Smooth muscle cell (in vitro differentiated cells): ENCODE measurements around the gene GCNT4. TPM values are rescaled to one million over a fixed set of nuclear protein-coding genes. Genes with fewer than 3 reads are reported as not detected.

Experiments used
- DNase-seq: peaks from one replicate; lab custom pipeline; 2025; ENCODE audit not compliant: unreplicated experiment; lab: John Stamatoyannopoulos, UW
- H2AFZ ChIP-seq: fragments of 200-600 bp; sonication (generic); 2 replicates; pipeline ENCODE4 v1.6.0; 2016; ENCODE audit warnings: antibody characterized with exemption, low read depth, mild to moderate bottlenecking
- H3F3A ChIP-seq: fragments of 200-600 bp; sonication (generic); 2 replicates; pipeline ENCODE4 v1.6.0; 2017; ENCODE audit warnings: antibody characterized with exemption, low read depth
- H3K27ac ChIP-seq: fragments of 200-600 bp; sonication (generic); 2 replicates; pipeline ENCODE4 v1.5.1; 2016; ENCODE audit warnings: low read depth, mild to moderate bottlenecking
- H3K27me3 ChIP-seq: fragments of 200-600 bp; sonication (generic); 2 replicates; pipeline ENCODE4 v1.6.1; 2016; ENCODE audit warnings: low read depth, mild to moderate bottlenecking
- H3K36me3 ChIP-seq: fragments of 200-600 bp; sonication (generic); 2 replicates; pipeline ENCODE4 v1.5.1; 2016; ENCODE audit warnings: low read depth
- H3K4me1 ChIP-seq: fragments of 200-600 bp; sonication (generic); 2 replicates; pipeline ENCODE4 v1.5.1; 2016; ENCODE audit warnings: low read depth
- H3K4me2 ChIP-seq: fragments of 200-600 bp; sonication (generic); 2 replicates; pipeline ENCODE4 v1.6.0; 2016; ENCODE audit warnings: mild to moderate bottlenecking
- H3K4me3 ChIP-seq: fragments of 200-600 bp; sonication (generic); 2 replicates; pipeline ENCODE4 v1.5.1; 2016; ENCODE audit warnings: mild to moderate bottlenecking
- H3K79me2 ChIP-seq: fragments of 200-600 bp; sonication (generic); 2 replicates; pipeline ENCODE4 v1.6.0; 2016; ENCODE audit warnings: low read depth, mild to moderate bottlenecking
- H3K9ac ChIP-seq: fragments of 200-600 bp; sonication (generic); 2 replicates; pipeline ENCODE4 v1.6.0; 2016; ENCODE audit warnings: low read depth
- H3K9me3 ChIP-seq: fragments of 200-600 bp; sonication (generic); replicated peaks from 2 replicates; pipeline ENCODE4 v1.5.1; 2016; ENCODE audit warnings: low read depth
- H4K20me1 ChIP-seq: fragments of 200-600 bp; sonication (generic); 2 replicates; pipeline ENCODE4 v1.6.0; 2016; ENCODE audit warnings: low read depth
- WGBS: methylation state at CpG from one replicate; pipeline ENCODE4 v1.1.7; 2016; ENCODE audit warnings: low lambda C conversion rate; 5-methylcytosine and 5-hydroxymethylcytosine counted together
- polyA plus RNA-seq: library from polyadenylated mRNA; unstranded; fragments of >200 nt; fragmentation: Nextera tagmentation; extraction: Ambion mirVana; gene quantifications from 2 replicates; pipeline ENCODE4 v1.2.1, GENCODE V29; 2016
- total RNA-seq: library from RNA; depleted of rRNA; stranded (reverse); fragments of >200 nt; gene quantifications from 2 replicates; pipeline ENCODE4 v1.2.3, GENCODE V29; 2014
- TF ChIP-seq, protein P1 (sequence below): fragments of 200-600 bp; sonication (generic); IDR thresholded peaks from 2 replicates; pipeline ENCODE4 v1.5.1; 2017; ENCODE audit warnings: borderline replicate concordance, mild to moderate bottlenecking, antibody characterized with exemption; ENCODE audit not compliant: insufficient read depth, poor library complexity, severe bottlenecking

GCNT4 gene
- total and polyA plus RNA-seq, 2 experiments from 2014 or later: 0.54 to 15.6 TPM

GRCh38 chr5:75053304-75054133 lies 1.2 kb upstream of the GCNT4 start:
- H3K27me3 ChIP-seq: no peaks in the 10 kb centered on the region
- peaks cover 28% of the 10 kb centered on the region for H3K79me2 ChIP-seq
- peaks cover 19% of the 10 kb centered on the region for H3F3A ChIP-seq
- TF ChIP-seq, protein P1, sequence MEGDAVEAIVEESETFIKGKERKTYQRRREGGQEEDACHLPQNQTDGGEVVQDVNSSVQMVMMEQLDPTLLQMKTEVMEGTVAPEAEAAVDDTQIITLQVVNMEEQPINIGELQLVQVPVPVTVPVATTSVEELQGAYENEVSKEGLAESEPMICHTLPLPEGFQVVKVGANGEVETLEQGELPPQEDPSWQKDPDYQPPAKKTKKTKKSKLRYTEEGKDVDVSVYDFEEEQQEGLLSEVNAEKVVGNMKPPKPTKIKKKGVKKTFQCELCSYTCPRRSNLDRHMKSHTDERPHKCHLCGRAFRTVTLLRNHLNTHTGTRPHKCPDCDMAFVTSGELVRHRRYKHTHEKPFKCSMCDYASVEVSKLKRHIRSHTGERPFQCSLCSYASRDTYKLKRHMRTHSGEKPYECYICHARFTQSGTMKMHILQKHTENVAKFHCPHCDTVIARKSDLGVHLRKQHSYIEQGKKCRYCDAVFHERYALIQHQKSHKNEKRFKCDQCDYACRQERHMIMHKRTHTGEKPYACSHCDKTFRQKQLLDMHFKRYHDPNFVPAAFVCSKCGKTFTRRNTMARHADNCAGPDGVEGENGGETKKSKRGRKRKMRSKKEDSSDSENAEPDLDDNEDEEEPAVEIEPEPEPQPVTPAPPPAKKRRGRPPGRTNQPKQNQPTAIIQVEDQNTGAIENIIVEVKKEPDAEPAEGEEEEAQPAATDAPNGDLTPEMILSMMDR: no peak
- H3K4me1 ChIP-seq: peaks cover 30% of the 10 kb centered on the region
- H3K4me2 ChIP-seq: peak overlapping the region; percentile 95
- H4K20me1 ChIP-seq: peaks cover 4% of the 10 kb centered on the region
- H3K27ac ChIP-seq: peak overlapping the region; percentile 89
- no peaks in the 10 kb centered on the region for H3K9me3 ChIP-seq
- no peaks in the 10 kb centered on the region for H3K36me3 ChIP-seq
- peak overlapping the region; percentile 97 for H3K4me3 ChIP-seq
- peak overlapping the region; percentile 96 for H2AFZ ChIP-seq
- under 1% methylated on average over 89 of the region's 95 CpGs for WGBS
- peak; percentile 76 for DNase-seq
- H3K9ac ChIP-seq: peak overlapping the region; percentile 85

DNA sequence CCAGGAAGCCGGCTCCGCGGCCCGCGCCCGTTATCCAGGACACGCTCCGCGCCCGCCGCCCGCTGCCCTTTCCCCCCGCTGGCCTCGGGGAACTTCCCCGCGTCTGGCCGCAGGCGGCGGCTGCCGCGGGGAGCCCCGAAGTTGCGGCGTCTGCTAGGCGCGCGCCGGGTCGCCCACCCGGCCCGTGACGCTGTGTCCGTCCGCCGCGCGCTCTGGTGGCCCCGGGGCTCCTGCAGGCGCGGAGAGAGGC lies 621 bp upstream of the GCNT4 start:
- Histone ChIP-seq H2AFZ (peak overlapping the region; percentile 96), H3F3A (peaks cover 19% of the 10 kb centered on the region), H3K79me2 (peaks cover 28% of the 10 kb centered on the region), H3K4me1 (peaks cover 30% of the 10 kb centered on the region), H3K4me3 (peak overlapping the region; percentile 97), H4K20me1 (peaks cover 4% of the 10 kb centered on the region), H3K9me3 (no peaks in the 10 kb centered on the region), H3K4me2 (peak overlapping the region; percentile 95), H3K9ac (peak overlapping the region; percentile 85), H3K27me3 (no peaks in the 10 kb centered on the region), H3K36me3 (no peaks in the 10 kb centered on the region), H3K27ac (peak overlapping the region; percentile 89)
- 2% methylated on average over 26 of the region's 40 CpGs for WGBS
- TF ChIP-seq, protein P1: no peak
- DNase-seq: no peak

GRCh38 chr5:75051217-75051751 lies 1.1 kb downstream of the GCNT4 start:
- Histone ChIP-seq H3K4me3 (peak overlapping the region; percentile 97), H3K4me1 (peaks cover 33% of the 10 kb centered on the region), H2AFZ (no peak overlapping the region), H3K9me3 (no peaks in the 10 kb centered on the region), H3K27me3 (no peaks in the 10 kb centered on the region), H4K20me1 (peaks cover 4% of the 10 kb centered on the region), H3K79me2 (peaks cover 28% of the 10 kb centered on the region), H3F3A (peaks cover 19% of the 10 kb centered on the region), H3K27ac (no peak overlapping the region), H3K36me3 (no peaks in the 10 kb centered on the region), H3K4me2 (peak overlapping the region; percentile 95), H3K9ac (no peak overlapping the region)
- WGBS: 73% methylated on average over 7 of the region's 7 CpGs
- DNase-seq: no peak
- TF ChIP-seq, protein P1: no peak
